Uterus (tissue), 4 donors: ENCODE results near the gene SRL. TPM values are rescaled to one million over a fixed set of nuclear protein-coding genes. Genes with fewer than 3 reads are reported as not detected.

Experiments
- DNase-seq, 2 donors: peaks; one replicate each; pipeline ENCODE4 v3.0.0-alpha.2; 2019 to 2020
- H3K27ac ChIP-seq, 2 donors: fragments of 200-600 bp; sonication (generic); 1 replicate in 1 of 2; 2 replicates in 1 of 2; pipeline ENCODE4 v1.5.1; 2016 to 2018
- H3K27me3 ChIP-seq, 2 donors: fragments of 200-600 bp; sonication (generic); one replicate each; pipeline ENCODE4 v1.5.1; 2018 to 2019; ENCODE audit warnings: control low read depth in 1 of 2
- H3K36me3 ChIP-seq, 2 donors: fragments of 200-600 bp; sonication (generic); one replicate each; pipeline ENCODE4 v1.5.1; 2019; ENCODE audit warnings: control low read depth in 1 of 2
- H3K4me1 ChIP-seq, 2 donors: fragments of 200-600 bp; sonication (generic); one replicate each; pipeline ENCODE4 v1.5.1; 2018 to 2019; ENCODE audit warnings: control low read depth in 1 of 2
- H3K4me3 ChIP-seq, 2 donors: fragments of 200-600 bp; sonication (generic); 1 replicate in 1 of 2; 2 replicates in 1 of 2; pipeline ENCODE4 v1.5.1; 2018 to 2019; ENCODE audit warnings: mild to moderate bottlenecking in 1 of 2
- H3K9me3 ChIP-seq, 2 donors: fragments of 200-600 bp; sonication (generic); one replicate each; pipeline ENCODE4 v1.5.1; 2019; ENCODE audit warnings: control low read depth in 1 of 2
- CTCF ChIP-seq, 4 experiments: fragments of 200-600 bp in 2 of 4; fragments of 450-650 bp in 2 of 4; sonication (generic) in 2 of 4; IDR thresholded peaks; one replicate each; pipeline ENCODE4 v1.5.1; 2016 to 2019; ENCODE audit warnings: antibody characterized with exemption in 4 of 4, mild to moderate bottlenecking in 2 of 4, moderate library complexity in 1 of 4
- POLR2A ChIP-seq, 2 donors: fragments of 450-650 bp; IDR thresholded peaks; one replicate each; pipeline ENCODE4 v1.6.1; 2016; ENCODE audit warnings: antibody characterized with exemption in 2 of 2, mild to moderate bottlenecking in 1 of 2, moderate library complexity in 1 of 2
- intact Hi-C: fragments of 100-400 bp; cut with DNase I; formaldehyde crosslinking; loops from one replicate; pipeline ENCODE4 v1.15.1; 2023; ENCODE audit warnings: low total_unique reads
- total RNA-seq, 4 donors: library from RNA; depleted of rRNA in 3 of 4; stranded (reverse); fragments of >200 nt in 3 of 4; gene quantifications; one replicate each; pipeline versions ENCODE4 v1.1.0 to v1.2.4, GENCODE V29; 2014 to 2023
- donor health status: DM: yes; HTN: yes; CAD: no.

SRL gene
- total RNA-seq, 4 donors from 2014 or later, result 0.29 to 10.1 (median 7.6) TPM

- TF ChIP-seq POLR2A (IDR thresholded peaks at IDR 0.05) (no peak), CTCF (IDR thresholded peaks at IDR 0.05) (no peak)
- Histone ChIP-seq H3K27ac (no peak overlapping the region), H3K9me3 (no peaks in the 10 kb centered on the region), H3K4me3 (no peak overlapping the region), H3K36me3 (no peaks in the 10 kb centered on the region), H3K27me3 (no peaks in the 10 kb centered on the region), H3K4me1 (no peaks in the 10 kb centered on the region)
- DNase-seq, result no peak
- intact Hi-C loops, result no loop called here
Observed at GRCh38 chr16:4208341-4208751, 33.5 kb downstream of the SRL start.

- no peak for TF ChIP-seq POLR2A (IDR thresholded peaks at IDR 0.05)
- TF ChIP-seq CTCF (IDR thresholded peaks at IDR 0.05), result no peak
- no peaks in the 10 kb centered on the region for H3K36me3 ChIP-seq
- no peaks in the 10 kb centered on the region for H3K9me3 ChIP-seq
- no peak overlapping the region for H3K27ac ChIP-seq
- H3K4me1 ChIP-seq, result no peaks in the 10 kb centered on the region
- intact Hi-C loops, result no loop called here
- no peak for DNase-seq
- H3K27me3 ChIP-seq, result no peaks in the 10 kb centered on the region
- no peak overlapping the region for H3K4me3 ChIP-seq
Observed at GRCh38 chr16:4207683-4208340, 34.1 kb downstream of the SRL start.

- Histone ChIP-seq H3K27ac (no peak overlapping the region), H3K4me3 (no peak overlapping the region), H3K27me3 (no peaks in the 10 kb centered on the region), H3K4me1 (no peaks in the 10 kb centered on the region), H3K9me3 (no peaks in the 10 kb centered on the region), H3K36me3 (no peaks in the 10 kb centered on the region)
- TF ChIP-seq CTCF (IDR thresholded peaks at IDR 0.05) (no peak), POLR2A (IDR thresholded peaks at IDR 0.05) (no peak)
- intact Hi-C loops, result no loop called here
- DNase-seq, result no peak
Observed at GRCh38 chr16:4207229-4207628, 34.7 kb downstream of the SRL start.

- DNase-seq, result no peak
- no peaks in the 10 kb centered on the region for H3K4me1 ChIP-seq
- H3K4me3 ChIP-seq, result no peak overlapping the region
- no peaks in the 10 kb centered on the region for H3K27me3 ChIP-seq
- H3K27ac ChIP-seq, result no peak overlapping the region
- intact Hi-C loops, result no loop called here
- no peaks in the 10 kb centered on the region for H3K9me3 ChIP-seq
- no peak for TF ChIP-seq POLR2A (IDR thresholded peaks at IDR 0.05)
- no peak for TF ChIP-seq CTCF (IDR thresholded peaks at IDR 0.05)
- no peaks in the 10 kb centered on the region for H3K36me3 ChIP-seq
Observed at GRCh38 chr16:4206680-4207079, 35.2 kb downstream of the SRL start.

GRCh38 chr16:4205971-4206370 is 35.9 kb downstream of the SRL start:
- no peaks in the 10 kb centered on the region for H3K36me3 ChIP-seq
- no peak for DNase-seq
- H3K9me3 ChIP-seq, result no peaks in the 10 kb centered on the region
- H3K27me3 ChIP-seq, result no peaks in the 10 kb centered on the region
- H3K4me3 ChIP-seq, result no peak overlapping the region
- H3K4me1 ChIP-seq, result no peaks in the 10 kb centered on the region
- no peak overlapping the region for H3K27ac ChIP-seq
- TF ChIP-seq POLR2A (IDR thresholded peaks at IDR 0.05) (no peak), CTCF (IDR thresholded peaks at IDR 0.05) (no peak)
- intact Hi-C loops, result no loop called here
